HG02885 (cell line): ENCODE data around the gene EPHB1.
A peak's percentile ranks its signal among the peaks of the same experiment; 100 is the strongest.

Experiments used
- ATAC-seq: cut with Tn5 transposase; IDR thresholded peaks from one replicate; pipeline ENCODE4 v1.9.1; 2021; ENCODE audit warnings: mild to moderate bottlenecking; ENCODE audit not compliant: unreplicated experiment, poor library complexity

The EPHB1 gene

GRCh38 chr3:134804508-134805480 is 9.7 kb downstream of the EPHB1 start:
- ATAC-seq: no peak

- ATAC-seq: no peak
Measured at GRCh38 chr3:134807189-134807588, 12.1 kb downstream of the EPHB1 start.

DNA sequence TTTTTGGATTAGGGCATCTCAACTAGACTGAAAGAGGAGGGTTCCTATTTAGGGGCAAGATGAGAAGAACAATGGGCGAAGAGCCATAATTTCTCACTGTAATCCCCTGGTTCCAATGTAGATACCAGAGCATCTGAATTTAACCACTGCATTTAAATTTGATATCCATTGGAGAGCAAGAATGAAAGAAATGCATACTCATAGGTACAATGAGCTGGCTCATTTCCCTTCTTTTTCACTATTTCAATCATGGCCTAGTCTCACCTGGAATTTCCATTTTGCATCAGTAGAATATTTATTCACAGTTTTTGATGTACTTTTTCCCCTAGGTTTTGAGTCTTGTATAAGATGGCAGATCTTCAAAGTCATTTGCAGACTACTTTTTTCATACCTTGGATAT is 13.8 kb downstream of the EPHB1 start:
- no peak for ATAC-seq

- no peak for ATAC-seq
Measured at GRCh38 chr3:134809427-134810051, 14.5 kb downstream of the EPHB1 start.

- ATAC-seq: peak; percentile 54
Measured at GRCh38 chr3:134810052-134810435, 15.0 kb downstream of the EPHB1 start.

GRCh38 chr3:134810850-134811249 is 15.8 kb downstream of the EPHB1 start:
- no peak for ATAC-seq

DNA sequence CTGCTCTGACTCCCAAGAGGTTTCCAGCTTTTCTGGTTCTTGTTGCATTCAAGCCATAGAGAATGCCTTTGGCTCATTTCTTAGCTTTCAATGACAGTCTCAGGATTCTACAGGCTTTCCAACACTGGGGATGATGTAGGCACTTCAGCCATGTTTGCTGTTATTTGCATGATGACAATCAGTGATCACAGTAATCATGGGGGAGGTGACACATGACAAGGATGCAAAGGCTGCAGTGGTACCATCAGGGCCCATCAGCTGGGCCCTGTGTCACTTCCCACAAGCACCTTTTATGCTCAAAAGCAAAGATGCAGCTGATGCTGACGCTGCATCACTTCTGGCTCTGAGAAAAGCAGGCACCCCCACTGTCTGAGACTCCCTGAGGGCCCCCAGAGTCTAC is 18.6 kb downstream of the EPHB1 start:
- no peak for ATAC-seq

DNA sequence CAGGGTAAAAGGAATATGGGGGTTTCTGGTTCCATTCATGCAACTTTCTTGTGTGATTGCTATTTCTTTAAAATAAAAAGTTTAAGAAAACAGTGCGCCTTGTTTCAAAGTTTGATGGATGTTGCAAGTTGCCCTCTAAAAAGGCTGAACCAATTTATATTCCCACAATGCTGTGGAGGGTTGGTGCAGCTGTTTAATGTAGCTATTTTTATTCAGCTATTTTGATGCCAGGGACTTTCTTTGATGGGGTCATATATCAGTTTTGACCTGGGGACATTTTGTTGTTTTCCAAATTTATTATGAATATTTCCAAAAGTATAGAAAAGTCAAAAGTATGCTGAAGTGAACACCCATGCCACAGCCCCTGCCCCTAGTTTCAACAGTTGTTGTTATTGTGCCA is 20.5 kb downstream of the EPHB1 start:
- ATAC-seq: no peak

- ATAC-seq: no peak
Measured at GRCh38 chr3:134816623-134817022, 21.6 kb downstream of the EPHB1 start.

DNA sequence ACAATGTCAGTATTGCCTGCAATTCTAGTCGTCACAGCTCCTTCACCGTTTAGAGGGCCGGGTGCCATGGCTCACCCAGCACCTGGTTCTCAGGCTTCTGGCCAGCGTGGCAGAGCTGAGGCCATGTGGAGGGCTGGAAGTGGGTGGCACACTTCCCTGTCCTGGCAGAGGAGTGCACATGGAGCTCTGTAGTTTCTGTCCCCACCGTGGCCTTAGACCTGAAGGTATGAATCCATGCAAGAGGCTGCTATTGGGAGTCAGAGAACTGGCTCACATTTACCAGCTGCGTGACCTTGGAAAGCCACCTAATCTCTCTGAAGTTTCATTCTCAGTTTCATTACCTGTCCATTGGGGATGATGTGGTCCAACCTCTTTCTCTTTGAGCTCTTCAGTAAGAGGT is 22.2 kb downstream of the EPHB1 start:
- peak; percentile 61 for ATAC-seq

DNA sequence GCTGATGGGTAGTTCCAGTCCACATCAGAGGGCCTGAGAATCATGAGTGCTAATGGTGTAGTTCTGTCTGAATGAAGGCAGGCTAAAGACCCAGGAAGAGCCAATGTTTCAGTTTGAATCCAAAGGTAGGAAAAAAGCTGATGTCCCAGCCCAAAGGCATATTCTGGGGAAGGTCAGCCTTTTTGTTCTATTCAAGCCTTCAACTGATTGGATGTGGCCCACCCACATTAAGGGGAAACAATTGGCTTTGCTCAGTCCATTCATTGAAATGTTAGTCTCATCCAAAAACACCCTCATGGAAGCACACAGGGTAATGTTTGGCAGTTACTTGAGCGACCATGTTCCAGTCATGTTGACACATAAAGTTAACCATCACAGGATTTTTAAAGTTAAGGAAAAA is 25.9 kb downstream of the EPHB1 start:
- ATAC-seq: no peak

DNA sequence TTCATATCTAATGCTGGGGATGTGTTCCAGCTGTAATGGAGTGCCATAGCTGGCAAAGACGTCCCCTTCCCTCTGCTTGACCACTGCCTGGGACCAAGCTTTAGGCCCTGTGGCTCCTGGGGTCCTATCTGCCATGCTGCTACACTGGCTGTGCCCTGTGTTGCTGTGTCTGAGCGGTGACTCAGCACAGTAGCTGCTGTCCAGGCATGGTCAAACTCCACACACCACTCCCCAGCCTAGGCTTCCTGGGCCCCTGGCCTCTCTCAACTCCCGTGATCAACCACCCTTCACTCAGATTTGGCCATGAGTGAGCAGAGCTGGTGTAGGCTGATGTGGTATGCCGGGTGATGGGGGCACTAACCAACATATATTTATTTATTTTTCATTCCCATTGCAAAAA is 27.0 kb downstream of the EPHB1 start:
- ATAC-seq: no peak

DNA sequence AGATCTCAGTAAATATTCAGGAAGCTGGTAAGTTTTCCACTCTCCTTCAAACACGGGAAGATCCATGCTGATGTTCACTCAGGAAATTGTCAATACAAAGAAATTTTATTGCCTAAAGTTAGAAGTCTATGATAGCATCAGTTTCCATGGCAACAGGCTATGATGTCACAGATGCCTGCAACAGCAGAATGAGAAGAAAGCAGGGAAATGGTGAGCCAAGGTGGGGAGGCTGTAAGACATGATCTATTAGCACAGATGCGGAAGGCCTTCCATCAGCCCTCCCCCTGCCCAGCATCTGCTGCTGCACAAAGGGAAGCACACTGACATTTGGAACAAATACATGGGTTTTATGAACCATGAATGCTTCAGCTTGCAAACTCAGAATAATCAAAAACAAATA is 28.6 kb downstream of the EPHB1 start:
- ATAC-seq: no peak

DNA sequence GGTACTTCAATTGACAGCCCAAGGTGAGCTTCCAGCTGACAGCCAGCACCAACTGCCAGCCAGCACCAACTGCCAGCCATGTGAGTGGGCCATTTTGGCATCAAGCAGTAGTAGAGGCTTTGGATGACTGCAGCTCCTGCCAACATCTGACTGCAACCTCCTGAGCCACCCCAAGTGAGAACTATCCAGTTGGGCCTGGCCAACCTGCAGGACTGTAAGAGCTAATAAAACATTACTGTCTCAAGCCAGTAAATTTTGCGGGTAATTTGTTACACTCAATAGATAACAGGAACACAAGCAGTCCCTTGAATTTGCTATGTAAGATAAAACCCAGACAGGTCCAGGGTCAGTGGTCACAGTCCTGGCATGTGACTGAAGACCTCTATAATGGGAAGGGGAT is 29.7 kb downstream of the EPHB1 start:
- ATAC-seq: no peak

- no peak for ATAC-seq
Measured at GRCh38 chr3:134827213-134827612, 32.2 kb downstream of the EPHB1 start.

DNA sequence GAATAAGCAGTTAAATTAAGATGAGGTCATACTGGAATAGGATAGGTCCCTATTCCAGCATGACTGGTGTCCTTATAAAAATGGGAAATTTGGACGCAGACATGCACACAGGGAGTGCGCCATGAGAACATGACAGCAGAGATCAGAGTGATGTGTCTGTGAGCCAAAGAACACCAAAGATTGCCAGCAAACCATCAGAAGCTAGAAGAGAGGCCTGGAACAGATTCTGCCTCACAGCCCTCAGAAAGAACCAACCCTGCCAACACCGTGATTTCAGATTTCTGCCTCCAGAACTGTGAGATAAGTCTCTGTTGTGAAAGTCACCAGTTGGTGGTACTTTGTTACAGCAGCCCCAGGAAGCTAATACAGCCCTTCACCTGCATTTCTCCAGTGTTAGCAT is 34.7 kb downstream of the EPHB1 start:
- no peak for ATAC-seq

GRCh38 chr3:134832585-134832984 is 37.5 kb downstream of the EPHB1 start:
- no peak for ATAC-seq

DNA sequence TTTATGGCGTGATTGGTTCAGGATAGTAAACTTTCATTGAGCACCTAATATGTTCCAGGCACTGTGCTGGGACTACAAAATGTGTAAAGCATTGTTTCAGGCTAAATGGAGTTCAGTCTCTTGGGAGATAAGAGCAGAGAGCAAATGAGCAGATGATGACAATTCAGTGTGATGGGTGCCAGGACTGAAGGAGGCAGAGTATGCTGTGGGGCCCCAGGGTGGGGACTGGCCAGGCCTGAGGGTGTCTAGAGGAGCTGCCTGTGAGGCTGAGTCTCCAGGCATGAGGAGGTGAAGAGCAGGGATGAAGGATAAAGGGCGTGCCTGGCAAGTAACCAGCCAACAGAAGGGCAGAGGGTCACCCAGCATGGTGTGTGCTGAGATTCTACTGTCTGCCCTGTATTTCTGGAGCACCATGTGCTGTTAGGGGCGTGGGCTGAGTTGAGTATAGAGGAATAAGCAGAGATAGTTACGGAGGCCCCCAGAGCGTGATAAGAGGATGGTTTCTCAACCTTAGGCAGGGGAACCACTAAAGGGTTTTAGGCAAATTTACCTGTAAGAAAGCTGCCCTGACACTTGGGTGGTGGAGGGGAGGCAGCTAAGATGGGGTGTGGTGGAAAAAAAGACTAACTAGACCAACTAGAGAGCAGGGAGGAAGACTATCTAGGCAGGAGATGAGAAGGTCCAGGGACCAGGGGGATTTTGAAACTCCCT is 38.5 kb downstream of the EPHB1 start:
- ATAC-seq: peak; percentile 62

DNA sequence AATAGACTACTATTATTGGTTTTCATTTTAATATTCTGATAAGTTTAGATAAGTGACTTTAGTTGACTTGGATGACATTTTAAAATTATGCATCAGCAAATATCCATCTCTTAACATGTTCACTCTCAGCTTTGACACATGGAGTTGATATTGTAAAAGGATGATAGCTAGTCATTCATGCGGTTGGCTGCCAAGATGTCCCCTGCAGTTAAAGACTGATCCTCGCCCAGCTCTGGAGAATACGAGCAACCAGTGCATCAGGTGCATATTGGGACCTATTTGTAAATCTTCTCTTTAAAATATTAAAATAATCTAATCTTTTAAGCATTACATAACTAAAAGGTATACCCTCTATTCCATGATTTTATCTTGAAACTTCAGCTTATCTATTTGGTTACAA is 41.9 kb downstream of the EPHB1 start:
- no peak for ATAC-seq

DNA sequence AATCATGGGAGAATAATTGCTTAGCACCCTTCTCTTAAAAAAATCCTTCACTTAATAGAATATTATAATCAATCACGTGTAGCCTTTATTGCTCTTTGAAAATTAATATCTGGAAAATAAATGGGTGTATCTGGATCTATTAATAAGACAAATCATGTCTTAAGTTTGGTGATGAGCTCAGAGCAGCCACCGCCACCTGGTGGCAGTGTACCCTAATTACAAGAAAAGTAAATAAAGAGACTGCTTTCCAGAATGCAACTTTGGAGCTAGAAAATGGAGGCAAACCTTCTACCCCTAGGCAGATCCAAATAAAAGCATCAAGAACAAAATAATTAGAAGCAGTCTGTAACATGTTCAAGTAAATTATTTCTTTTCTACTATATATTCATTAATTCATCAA is 43.5 kb downstream of the EPHB1 start:
- no peak for ATAC-seq

GRCh38 chr3:134839422-134839821 is 44.4 kb downstream of the EPHB1 start:
- no peak for ATAC-seq
